Stimulated activated CD8-positive, alpha-beta memory T cell treated with anti-CD3 and anti-CD28 coated beads, Interleukin-12 subunit alpha, Interleukin-12 subunit beta, amount 100 ng/mL, for 24 hours (primary cell): ENCODE results near the gene NRXN3.

Experiments used
- DNase-seq: peaks from one replicate; pipeline ENCODE4 v3.0.0-alpha.2; 2020; ENCODE audit errors: extremely low read depth

The NRXN3 gene

DNA sequence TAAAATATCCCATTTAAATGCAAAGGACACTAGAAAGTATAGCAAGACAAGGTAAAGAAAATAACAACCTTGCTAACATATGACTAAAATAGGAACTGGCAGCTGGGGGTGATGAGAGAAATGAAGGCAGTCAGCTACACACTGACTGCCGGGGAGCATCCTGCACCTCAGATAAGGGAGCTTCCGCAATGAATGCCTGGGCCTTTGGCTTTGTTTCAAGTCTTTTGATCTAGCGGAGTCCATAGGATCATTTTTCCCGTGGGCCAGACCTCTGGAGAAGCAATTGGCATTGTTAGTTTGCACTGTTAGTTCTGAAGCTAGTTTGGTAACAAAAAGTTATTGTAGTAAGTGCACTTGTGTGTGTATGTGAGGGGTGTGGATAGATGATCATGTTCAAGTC, 1401.2 kb downstream of the NRXN3 start:
- DNase-seq = no peak

DNA sequence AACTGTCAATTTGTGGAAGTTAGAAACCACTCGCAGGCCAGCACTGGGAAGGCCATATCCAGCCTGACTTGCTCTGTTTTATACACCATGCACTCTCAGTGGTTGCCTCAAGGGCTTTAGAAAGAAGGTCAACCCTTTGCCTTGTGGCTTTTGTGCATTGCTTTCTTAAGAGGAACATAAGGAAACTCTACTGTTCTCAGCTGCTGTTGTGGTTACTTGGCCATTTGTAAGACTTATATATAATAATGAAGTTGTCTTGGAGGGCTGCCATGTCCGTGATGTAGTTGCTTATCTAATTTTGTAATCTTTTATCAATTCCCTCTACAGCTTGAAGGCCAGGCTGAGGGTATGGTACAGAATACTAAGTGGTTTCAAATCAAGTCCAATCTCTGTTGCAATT, 1403.3 kb downstream of the NRXN3 start:
- no peak for DNase-seq

DNA sequence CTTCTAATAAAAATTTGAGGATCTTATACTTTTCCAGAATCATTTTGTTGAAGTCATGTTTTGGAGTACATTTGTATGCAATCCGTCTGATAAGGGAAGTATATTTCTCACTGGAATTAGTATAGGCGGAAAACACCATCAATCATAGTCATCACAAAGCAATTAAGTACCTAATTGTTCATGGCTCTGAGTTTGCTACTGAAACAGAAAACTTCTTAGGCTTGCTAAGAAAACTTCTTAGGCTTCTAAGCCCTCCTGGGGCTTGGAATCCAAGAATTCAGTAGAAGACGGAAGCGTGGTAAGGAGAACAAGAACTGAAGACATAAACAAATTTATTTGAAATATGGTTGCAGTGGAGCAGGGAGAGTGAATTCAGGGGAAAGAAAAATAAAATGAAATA, 1404.9 kb downstream of the NRXN3 start:
- DNase-seq = no peak

DNA sequence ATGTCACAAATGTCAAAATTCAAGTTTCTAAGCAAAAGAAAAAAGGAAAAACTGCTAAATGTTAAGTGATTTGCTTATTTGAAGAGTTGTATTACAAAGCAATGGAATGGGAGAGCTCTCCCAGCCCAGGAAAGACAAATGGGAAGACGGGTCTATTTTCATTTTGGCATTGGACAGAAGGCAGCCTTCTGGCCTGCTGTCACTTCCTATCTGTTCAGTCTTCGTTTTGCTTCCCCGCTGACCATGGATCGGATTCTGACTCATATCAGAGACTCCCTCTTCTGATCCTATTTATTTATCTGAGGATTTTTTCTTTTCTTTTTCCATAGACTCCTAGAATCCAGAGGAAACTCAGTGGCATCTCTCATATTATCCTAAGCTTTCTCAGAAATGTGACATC, 1406.3 kb downstream of the NRXN3 start:
- DNase-seq = no peak

DNA sequence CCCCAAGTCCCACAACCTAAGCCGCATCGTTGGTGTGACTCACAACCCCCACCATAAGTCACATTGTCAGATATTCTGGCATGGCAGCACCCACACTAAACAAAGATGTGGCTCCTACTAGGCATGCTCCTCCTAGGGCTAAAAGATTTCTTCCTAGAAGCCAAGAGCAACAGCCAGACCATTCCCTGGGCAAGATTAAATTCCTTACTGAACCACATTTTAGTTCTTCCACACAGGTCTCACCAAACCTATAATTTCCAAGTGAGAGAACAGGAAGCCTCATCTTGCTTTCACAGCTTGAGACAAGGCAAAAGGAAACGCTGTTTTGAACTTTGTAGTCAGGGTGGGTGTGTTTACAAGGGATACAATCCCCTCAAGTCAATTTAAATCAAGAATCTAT, 1408.3 kb downstream of the NRXN3 start:
- DNase-seq = no peak

DNA sequence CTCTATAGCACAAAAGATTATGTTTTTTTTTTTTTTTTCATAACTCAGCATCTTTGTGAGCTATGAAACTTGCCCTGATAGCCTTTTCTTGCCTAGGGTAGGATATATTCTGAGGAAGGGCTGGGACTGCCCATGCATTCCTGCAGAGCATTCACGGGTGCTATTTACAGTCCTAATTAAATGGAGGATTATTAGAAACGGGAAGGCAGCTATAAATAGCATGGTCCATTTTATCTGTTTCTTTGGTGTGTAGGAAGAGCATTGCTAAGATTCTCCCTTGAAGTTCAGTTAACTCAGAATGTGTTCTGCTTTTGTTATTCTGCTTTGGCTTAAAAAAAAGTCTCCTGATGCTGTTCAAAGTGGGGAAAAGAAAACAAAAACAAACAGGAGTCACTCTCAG, 1410.2 kb downstream of the NRXN3 start:
- DNase-seq = no peak

DNA sequence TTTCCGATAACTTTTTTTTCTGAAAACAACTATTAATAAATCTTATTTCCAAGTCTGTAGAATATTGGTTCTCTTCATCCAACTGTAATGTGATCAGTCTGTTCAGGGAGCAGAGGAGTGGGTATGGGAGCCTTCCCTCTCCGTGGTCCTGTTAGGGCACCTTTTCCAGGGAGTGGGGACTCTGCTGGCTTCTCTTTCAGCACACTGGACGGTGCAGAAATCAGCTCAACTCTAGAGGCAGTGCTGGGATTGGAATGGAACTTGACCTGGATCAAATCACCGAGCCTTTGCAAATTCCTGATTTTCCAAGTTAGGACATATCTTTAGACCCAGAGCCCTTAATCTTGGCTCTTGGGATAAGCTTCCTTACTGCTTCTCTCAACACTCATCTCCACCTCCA, 1410.7 kb downstream of the NRXN3 start:
- DNase-seq = no peak

DNA sequence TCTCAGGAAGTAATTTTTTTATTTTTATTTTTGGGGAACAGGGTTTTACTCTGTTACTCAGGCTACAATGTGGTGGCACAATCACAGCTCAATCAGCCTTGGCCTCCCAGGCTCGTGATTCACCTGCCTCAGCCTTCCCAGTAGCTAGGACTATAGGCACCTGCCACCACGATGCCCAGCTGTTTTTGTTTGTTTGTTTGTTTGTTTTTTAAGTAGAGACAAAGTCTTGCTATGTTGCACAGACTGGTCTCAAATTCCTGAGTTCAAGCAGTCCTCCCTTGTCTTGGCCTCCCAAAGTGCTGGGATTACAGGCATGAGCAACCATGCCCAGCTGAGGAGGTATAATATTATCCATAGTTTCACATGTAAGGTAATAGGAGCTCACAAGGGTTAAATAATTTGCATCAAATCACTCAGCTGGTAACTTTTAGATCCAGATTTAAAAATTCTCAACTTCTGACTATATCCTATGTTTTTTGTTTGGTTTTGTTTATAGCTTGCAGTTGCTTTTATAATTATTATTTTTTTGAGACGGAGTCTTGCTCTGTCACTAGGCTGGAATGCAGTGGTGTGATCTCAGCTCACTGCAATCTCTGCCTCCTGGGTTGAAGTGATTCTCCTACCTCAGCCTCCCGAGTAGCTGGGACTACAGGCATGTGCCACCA, 1411.9 kb downstream of the NRXN3 start:
- DNase-seq = no peak

DNA sequence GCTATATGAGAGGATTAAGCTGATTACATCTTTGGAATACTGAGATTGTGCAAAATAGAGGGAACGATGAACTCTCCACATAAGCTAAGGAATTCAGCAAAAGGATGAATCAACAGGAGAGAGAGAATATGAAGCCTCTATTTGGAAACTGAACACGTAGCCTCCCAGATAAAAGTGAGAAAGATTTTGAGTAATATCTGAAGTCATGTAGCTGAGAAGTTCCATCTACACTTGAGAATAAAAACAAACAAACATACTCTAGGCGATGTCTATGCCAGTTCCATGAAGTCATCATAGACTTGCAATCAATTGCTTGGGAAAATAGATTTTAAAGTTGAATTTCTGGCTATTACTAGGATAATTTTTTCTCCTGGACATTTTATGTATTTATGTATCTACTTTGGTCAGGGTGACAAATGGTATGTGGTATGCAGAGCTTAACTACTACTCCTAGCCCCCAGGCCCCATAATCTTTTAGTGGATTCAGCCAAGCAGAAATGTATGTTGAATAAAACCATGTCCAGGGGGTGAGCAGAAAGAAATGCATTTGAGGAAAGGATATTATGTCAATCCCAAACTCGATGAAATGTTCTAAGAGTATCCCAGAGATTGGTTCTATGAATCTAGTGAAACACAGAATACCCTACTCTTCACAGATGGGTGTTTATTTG, 1413.7 kb downstream of the NRXN3 start:
- DNase-seq = no peak

DNA sequence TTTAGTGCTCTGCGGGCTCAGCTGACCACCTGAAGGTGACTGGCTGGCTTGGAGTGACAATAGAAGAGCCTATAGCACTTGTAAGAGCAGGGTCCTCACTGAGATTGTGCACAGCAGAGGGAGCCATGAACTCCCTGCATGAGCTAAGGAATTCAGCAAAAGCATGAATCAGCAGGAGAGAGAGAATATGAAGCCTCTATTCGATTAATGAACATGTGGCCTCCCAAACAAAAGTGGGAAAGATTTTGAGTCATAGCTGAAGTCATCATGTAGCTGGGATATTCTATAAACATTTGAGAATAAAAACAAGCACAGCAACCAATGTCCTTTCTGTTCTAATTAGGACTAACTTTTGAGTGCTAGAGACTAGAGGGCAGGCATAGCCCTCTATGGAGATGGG, 1414.5 kb downstream of the NRXN3 start:
- DNase-seq = no peak

DNA sequence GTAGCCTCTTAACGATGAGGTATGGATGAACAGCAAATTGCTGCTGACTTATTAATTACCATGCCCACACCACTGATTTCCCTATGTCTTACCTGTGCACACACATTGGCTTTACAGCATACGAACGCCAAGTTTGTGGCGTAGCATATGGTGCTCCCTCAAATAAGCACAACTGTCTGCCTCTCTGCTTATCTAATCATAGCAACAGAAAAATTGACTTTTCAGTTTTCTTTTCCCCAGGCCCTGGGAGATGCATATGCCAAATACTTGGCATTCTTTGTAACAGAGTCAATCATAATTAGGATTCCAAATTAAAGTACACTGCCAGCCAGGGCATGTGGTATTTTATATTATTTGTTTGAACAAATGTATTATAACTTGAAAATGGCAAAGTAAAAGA, 1415.7 kb downstream of the NRXN3 start:
- DNase-seq = no peak

DNA sequence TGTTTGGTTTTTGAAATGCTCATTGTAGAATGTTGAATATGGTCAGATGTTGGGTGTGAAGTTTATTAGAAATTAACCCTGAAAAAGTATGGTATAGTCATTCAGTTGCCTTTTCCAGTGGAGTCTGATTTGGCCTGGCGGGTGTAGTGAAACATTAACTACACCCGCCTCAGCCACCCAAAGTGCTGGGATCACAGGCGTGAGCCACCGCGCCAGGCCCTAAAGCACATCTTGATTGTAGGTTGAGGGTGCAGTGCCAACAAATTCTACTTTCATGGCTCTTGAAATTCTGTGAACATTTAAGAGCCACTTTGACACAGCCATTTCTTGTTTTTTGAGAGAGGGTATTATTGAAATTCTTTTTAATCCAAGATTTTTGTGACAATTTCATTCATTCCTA, 1416.2 kb downstream of the NRXN3 start:
- DNase-seq = no peak

DNA sequence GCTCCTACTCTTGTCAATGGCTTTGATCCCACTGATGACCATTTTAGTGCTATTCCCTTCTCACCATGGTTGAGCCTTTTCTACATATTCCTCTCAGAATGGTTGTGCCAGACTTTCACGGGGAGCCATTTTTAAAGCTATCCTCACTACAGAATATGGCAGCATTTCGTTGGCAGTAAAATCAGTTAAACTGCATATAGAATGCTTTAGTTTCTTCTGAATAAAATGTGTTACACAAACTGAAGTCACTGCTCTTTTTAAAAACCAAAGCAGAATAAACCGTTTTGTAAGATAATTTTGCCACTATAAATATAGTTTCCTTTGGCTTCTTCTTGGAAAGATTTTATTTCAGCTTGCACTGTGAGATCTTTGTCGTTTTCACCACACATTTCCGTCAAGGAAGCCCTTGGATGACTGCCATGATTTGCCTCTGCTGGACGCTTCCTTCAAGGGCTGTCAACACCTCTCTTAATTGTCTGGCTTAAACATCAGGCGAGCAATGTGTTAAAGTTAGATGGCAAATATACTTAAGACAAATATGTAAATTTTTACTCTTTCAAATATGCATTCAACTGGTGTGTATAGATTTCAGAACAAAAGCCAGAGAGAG, 1416.9 kb downstream of the NRXN3 start:
- no peak for DNase-seq

DNA sequence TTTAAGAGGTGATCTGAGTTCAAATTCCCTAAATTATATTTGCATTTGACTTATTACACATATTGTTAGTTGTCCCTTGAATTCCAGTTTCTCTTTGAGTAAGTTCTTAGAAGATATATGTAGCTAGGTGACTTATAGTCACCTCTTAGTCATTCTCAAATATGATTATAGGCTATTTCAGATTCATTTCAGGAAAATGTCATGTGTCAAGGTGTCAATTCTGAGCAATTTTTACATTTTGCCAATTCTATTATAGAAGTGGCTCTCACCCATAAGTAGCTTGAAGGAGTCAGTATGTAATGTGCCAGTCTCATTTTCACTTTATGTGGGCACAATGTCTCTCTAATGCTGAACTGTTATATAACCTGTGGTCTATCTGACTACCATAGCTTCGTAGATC, 1417.7 kb downstream of the NRXN3 start:
- DNase-seq = no peak

DNA sequence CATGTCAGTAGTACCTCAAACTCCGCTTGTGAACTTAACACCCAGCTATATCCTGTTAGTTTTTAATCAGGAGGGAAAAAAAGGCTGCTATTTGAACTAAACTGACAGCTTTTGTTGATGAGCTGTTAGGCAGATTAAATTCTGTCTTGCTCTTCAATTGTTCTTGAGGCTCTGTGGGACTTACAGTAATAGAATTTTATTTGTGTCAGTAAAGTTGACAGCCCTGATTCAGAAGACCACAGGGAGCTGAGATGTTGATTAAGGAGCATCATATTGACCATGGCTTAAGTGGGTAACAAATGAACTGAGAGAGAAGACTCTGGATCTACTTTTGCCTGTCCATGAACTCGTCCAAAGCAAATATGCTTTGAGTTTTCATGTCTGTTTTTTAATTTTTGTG, 1418.2 kb downstream of the NRXN3 start:
- DNase-seq = no peak

DNA sequence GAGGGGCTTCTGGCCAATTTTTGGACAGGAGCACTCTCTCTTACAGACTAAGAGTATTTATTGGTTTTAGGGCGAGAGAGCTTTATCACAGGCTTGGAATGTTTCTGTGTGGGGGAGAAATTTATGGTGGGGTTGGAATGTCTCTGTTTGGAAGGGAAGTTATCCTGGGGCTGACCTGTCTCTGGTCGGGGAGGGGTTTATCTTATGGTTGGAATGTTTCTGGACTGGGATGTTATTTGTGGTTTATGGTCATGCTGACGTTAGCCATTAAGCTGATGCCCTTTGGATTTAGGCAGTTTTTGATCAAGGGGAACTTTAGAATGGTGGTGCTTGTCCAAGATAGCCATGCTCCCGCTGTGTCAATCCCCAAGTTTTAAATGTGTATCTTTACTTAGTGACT, 1426.4 kb downstream of the NRXN3 start:
- DNase-seq = no peak

DNA sequence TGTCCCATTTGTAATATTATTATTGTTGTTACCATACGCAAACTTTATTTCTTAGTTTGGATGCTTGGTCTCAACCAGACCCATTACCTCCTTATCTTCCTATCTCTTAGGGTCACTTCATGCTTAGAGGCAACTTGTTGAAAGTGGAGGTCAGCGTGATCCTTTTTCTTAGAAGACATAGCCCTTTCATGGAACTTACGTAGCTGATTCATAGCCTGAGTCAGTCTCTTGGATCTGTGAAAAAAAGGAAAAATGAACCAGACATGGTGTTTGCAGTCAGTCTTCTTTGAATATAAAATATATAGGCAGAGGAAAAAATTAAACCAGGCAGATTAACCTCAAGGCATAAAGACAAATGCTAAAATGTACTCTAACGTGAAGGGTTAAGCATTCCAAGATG, 1427.4 kb downstream of the NRXN3 start:
- DNase-seq = no peak

DNA sequence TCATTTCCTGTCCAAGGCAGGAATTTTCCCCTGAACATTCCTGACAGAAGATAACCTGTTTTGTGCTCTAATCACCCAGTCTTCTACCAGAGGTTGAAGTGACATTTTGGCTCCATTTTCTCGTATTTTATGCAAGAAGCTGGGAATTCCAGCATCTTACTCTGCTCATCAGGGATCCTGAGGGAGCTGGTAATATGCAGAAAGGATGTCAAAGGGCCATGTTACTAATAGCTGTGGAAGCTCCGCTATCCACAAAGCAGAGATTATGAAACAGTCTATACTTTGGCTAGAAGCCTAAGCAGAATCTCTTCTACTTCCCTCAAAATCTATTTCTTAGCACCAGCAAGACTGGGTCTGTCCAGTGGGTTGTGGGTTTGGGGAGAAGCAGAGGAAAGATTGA, 1428.2 kb downstream of the NRXN3 start:
- no peak for DNase-seq

DNA sequence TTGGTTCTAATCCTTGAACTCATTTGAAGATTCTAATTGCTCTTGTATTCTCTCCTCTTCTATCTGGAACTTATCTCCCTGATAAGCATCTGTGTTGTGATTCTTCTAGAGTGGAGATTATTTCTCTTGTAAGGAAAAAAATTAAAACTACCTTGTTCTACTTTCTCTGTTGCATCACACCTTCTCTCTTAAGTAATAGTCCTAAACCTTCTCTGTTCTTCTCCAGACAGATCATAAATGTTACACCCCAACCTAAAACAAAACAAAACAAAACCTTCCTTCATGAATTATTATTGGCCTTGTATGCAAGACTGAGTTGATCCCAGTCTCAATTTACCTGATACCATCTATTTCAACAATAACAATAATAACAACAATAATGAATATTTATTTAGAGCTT, 1429.1 kb downstream of the NRXN3 start:
- no peak for DNase-seq

DNA sequence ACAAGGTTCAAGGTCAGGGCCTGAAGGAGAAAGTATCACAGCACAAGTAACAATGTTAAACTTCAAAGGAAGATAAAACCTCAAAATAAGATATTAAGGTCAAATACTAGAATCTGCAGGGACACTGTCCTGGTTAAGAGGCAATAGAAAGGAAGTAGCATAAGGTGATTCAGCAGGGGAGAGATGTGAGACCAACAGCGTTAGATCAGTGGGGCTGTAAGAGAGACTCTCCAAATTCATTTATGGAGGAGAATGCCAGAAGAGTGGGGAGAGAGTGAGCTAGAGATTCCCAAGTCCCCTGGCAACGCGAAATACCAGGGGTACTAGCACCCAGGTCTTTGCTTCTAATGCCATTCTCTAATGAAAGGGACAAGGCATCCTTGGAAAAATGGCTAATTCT, 1430.2 kb downstream of the NRXN3 start:
- no peak for DNase-seq

DNA sequence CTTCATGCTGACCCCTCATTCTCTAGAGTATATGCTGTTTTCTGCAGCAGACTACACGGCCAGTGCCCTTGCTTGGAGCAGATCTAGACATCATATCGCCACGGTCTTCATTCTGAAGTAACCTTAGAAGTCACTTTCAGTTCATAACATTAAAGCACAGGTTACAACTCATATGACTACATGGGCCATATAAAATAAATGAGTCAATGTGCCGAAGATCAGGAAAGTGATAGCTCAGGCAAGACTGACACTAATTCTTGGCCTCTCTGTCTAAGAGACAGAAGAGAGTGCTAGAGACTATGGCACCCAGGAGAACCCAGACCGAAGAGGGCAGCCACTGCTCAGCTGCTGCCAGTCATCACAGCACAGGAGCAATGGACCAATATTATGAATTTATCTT, 1431.4 kb downstream of the NRXN3 start:
- no peak for DNase-seq

DNA sequence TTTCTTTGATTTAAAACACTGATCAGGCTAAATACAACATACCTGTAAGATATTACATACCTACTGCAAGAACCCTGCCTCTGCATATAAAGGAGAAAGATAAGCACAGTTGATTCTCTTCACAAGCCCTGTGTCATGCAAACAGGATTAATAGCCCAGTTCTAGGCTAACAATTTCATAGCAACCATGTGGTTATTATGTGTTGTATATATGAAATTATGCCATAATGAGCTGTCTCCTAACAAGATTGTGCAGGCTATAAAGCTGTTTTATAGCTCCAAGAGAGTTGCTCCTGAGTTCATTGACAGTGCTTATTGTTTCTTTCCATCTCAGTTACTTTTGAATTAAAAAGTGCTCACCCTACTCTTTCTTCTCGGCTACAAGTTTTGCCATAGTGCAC, 1431.9 kb downstream of the NRXN3 start:
- no peak for DNase-seq

DNA sequence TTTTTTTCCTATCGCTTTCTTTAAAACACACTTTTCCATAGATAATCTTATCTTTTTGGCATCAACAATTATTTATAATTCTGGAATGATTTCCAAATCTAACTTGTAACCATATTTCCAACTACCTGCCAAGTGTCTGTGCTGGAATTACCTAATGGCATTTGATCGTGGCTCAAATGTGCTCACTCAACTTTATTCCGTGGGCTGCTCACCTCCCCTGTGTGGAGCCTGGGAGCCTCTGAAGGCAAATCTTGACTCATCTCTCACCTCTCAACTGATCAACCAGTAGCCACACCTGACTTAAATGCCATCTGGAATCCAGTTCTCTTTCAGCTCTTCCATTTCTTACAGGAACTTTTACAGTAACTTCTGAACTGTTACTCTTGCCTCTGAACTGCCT, 1432.6 kb downstream of the NRXN3 start:
- DNase-seq = no peak

DNA sequence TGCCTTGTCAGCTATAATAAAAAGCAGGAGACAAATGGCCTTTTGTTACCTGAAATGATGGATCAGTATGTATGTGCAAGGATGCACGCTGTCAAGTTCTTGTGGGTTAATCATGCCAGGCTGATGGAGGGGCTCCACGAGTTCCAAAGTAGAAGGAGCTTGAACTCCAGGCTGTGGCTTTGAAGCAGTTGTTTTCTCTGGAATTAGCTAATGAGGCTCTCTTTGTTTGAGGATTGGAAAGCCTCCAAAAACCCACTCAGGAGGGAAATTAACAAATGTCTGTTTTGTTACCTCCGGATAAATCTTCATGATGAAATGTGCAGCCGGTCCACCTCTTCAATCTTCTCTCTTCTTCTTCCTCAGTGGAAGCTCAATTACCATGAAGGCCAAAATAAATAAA, 1435.7 kb downstream of the NRXN3 start:
- no peak for DNase-seq
